ENCODE results near the gene OLA1. TPM values are rescaled to one million over a fixed set of nuclear protein-coding genes. Genes with fewer than 3 reads are reported as not detected.

OLA1 gene
- total RNA-seq, 1 donor from 2014 or later, result 79.4 TPM

DNA sequence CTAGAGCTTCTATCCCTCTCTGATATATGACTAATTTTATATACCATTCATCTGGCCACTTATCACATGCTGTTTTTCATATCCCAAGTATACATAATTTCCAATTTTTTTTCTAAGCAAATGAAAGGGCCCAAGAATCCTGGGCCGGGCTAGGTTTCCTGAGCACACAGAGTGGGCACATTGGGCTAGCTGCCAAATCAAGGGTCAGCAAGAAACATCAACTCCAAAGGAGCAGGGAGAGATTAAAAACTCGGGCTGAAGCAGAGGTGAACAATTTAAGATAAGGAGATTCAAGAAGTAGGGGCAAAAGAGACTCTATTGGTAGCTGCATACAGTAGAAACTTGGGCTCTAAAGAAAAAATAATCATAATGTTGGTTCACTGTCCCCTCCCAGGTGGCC lies 39.0 kb downstream of the OLA1 start:
- no peak for DNase-seq (ENCODE audit: extremely low spot score, unreplicated experiment)
- Mint-ChIP-seq H3K36me3 (ENCODE audit: unreplicated experiment) (peaks cover 2% of the 10 kb centered on the region), H3K27ac (ENCODE audit: unreplicated experiment) (no peak overlapping the region), H3K4me1 (ENCODE audit: unreplicated experiment) (no peaks in the 10 kb centered on the region), H3K27me3 (ENCODE audit: unreplicated experiment) (no peaks in the 10 kb centered on the region), H3K4me3 (ENCODE audit: unreplicated experiment) (no peak overlapping the region), H3K9me3 (ENCODE audit: unreplicated experiment) (no peaks in the 10 kb centered on the region)
- no peak for TF ChIP-seq CTCF (IDR thresholded peaks at IDR 0.05)

GRCh38 chr2:174208026-174208425 lies 40.3 kb downstream of the OLA1 start:
- Mint-ChIP-seq H3K4me3 (ENCODE audit: unreplicated experiment) (no peak overlapping the region), H3K36me3 (ENCODE audit: unreplicated experiment) (peaks cover 2% of the 10 kb centered on the region), H3K9me3 (ENCODE audit: unreplicated experiment) (no peaks in the 10 kb centered on the region), H3K4me1 (ENCODE audit: unreplicated experiment) (no peaks in the 10 kb centered on the region), H3K27me3 (ENCODE audit: unreplicated experiment) (no peaks in the 10 kb centered on the region), H3K27ac (ENCODE audit: unreplicated experiment) (no peak overlapping the region)
- DNase-seq (ENCODE audit: extremely low spot score, unreplicated experiment), result no peak
- TF ChIP-seq CTCF (IDR thresholded peaks at IDR 0.05), result no peak

- Mint-ChIP-seq H3K27ac (ENCODE audit: unreplicated experiment) (no peak overlapping the region), H3K27me3 (ENCODE audit: unreplicated experiment) (no peaks in the 10 kb centered on the region), H3K9me3 (ENCODE audit: unreplicated experiment) (no peaks in the 10 kb centered on the region), H3K4me1 (ENCODE audit: unreplicated experiment) (no peaks in the 10 kb centered on the region), H3K36me3 (ENCODE audit: unreplicated experiment) (peaks cover 2% of the 10 kb centered on the region), H3K4me3 (ENCODE audit: unreplicated experiment) (no peak overlapping the region)
- no peak for DNase-seq (ENCODE audit: extremely low spot score, unreplicated experiment)
- TF ChIP-seq CTCF (IDR thresholded peaks at IDR 0.05), result no peak
Observed at GRCh38 chr2:174205562-174205961, 42.8 kb downstream of the OLA1 start.

GRCh38 chr2:174202188-174202587 lies 46.1 kb downstream of the OLA1 start:
- no peak overlapping the region for H3K4me3 Mint-ChIP-seq (ENCODE audit: unreplicated experiment)
- H3K9me3 Mint-ChIP-seq (ENCODE audit: unreplicated experiment), result no peaks in the 10 kb centered on the region
- H3K27ac Mint-ChIP-seq (ENCODE audit: unreplicated experiment), result no peak overlapping the region
- no peaks in the 10 kb centered on the region for H3K36me3 Mint-ChIP-seq (ENCODE audit: unreplicated experiment)
- peaks cover 8% of the 10 kb centered on the region for H3K4me1 Mint-ChIP-seq (ENCODE audit: unreplicated experiment)
- no peak for DNase-seq (ENCODE audit: extremely low spot score, unreplicated experiment)
- TF ChIP-seq CTCF (IDR thresholded peaks at IDR 0.05), result no peak
- H3K27me3 Mint-ChIP-seq (ENCODE audit: unreplicated experiment), result no peaks in the 10 kb centered on the region

GRCh38 chr2:174198846-174199564 lies 49.3 kb downstream of the OLA1 start:
- Mint-ChIP-seq H3K4me3 (ENCODE audit: unreplicated experiment) (no peak overlapping the region), H3K9me3 (ENCODE audit: unreplicated experiment) (no peaks in the 10 kb centered on the region), H3K27ac (ENCODE audit: unreplicated experiment) (no peak overlapping the region), H3K27me3 (ENCODE audit: unreplicated experiment) (no peaks in the 10 kb centered on the region), H3K4me1 (ENCODE audit: unreplicated experiment) (peaks cover 8% of the 10 kb centered on the region), H3K36me3 (ENCODE audit: unreplicated experiment) (no peaks in the 10 kb centered on the region)
- no peak for TF ChIP-seq CTCF (IDR thresholded peaks at IDR 0.05)
- DNase-seq (ENCODE audit: extremely low spot score, unreplicated experiment), result no peak

Data from osteocyte (in vitro differentiated cells).